ENCODE measurements around the gene TXNRD3.
"Not testable (repeated sequence)": the region's sequence is repeated elsewhere in the genome, so short reads cannot be mapped to it uniquely, and the experiment has no call there.

TXNRD3 gene

DNA sequence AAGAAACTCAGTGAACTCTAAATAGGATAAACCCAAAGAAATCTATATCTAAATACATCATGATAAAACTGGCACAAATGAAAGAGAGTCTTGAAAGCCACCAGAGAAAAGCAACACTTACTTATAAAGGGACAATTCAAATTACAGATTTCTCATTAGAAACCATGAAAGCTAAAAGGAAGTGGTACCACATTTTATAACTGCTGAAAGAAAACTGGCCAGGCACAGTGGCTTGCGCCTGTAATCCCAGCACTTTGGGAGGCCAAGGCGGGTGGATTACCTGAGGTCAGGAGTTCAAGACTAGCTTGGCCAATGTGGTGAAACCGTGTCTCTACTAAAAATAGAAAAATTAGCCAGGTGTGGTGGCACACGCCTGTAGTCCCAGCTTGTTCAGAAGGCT lies 59.4 kb downstream of the TXNRD3 start:
- not testable (repeated sequence) for DNase-seq (ENCODE audit: low read depth in 2 of 2)

DNA sequence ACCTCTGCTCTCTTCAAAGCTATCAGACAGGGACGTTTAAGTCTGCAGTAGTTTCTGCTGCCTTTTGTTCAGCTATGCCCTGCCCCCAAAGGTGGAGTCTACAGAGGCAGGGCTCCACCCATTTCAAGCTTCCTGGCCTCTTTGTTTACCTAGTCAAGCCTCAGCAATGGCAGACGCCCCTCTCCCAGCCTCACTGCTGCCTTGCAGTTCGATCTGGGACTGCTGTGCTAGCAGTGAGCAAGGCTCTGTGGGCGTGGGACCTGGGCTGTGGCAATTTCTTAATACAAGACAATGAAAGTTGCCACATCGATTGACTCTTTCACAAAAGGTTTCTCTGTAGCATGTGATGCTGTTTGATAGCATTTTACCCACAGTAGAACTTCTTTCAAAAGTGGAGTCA lies 63.4 kb downstream of the TXNRD3 start:
- DNase-seq (ENCODE audit: low read depth in 2 of 2) = not testable (repeated sequence)

DNA sequence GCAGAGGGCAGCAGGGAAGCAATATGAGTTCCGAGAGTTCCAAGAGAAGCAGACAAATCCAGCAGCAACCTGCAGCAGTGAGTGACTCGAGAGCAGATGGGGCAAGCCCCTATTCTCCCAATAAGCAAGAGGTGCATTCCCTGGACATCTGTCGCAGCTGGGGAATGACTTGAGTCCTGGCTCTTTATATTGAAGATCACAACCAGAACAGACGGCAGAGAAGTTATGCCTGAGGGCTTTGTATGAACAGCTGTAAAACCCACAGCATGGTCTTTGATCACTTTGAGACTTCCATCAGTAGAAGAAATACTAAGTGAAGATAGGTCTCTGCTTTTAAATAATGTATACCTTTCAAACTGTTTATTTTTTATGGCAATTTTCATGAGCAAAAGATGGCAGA lies 72.6 kb downstream of the TXNRD3 start:
- DNase-seq (ENCODE audit: low read depth in 2 of 2) = no peak

DNA sequence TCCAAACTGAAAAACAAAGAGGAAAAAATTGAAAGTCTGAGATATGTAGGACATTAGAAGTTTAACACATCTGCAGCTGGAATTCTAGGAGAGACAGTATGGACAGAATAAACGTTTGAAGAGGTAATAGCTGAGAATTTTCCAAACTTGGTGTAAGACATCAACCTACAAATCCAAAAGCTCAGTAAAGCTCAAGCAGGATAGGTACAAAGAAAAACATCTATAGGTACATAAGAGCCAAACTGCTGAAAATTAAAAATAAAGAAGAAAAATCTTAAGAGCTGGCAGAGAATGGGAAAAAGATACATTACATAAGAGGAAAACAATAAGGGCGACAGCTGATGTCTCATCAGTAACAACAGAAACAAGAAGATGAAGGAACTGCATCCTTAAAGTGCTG lies 73.4 kb downstream of the TXNRD3 start:
- no peak for DNase-seq (ENCODE audit: low read depth in 2 of 2)

DNA sequence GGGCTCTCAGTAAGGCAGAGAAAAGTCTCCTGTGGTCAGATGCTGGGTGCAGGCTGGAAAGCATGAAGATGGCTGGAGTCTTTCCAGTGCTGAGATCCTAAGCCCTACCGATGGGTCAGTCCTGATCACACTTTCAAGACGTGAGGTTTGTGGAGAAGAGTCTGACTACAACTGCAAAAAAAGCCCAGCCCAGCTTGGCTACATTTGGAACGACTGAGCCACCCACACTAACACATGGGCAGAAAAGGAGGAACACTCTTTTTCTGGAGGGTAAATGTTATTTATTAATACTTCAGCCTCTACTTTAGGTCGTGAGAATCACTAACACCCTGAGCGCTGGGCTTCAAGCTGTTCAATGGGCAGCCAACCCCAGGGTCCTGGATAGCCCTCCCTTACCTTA lies 74.2 kb downstream of the TXNRD3 start:
- DNase-seq (ENCODE audit: low read depth in 2 of 2) = no peak

DNA sequence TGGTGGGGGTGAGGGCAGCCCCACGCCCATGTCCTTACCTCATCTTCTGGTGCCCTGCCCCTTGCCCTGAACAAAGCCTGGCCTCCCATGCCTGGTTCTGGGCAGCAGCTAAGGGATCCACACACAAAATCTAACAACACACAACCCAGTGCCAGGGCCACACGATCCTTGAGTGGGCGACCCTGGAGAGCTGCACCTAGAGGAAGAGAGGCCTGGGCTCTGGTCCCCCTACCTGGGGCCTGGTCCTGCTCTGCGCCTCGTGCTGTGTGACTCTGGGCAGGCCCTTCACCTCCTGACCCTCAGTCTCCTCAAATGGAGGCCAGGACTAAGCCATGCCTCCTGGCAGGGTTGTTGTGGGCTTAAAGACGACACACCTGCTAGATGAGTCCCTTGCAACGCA lies 76.2 kb downstream of the TXNRD3 start:
- DNase-seq (ENCODE audit: low read depth in 2 of 2) = no peak

DNA sequence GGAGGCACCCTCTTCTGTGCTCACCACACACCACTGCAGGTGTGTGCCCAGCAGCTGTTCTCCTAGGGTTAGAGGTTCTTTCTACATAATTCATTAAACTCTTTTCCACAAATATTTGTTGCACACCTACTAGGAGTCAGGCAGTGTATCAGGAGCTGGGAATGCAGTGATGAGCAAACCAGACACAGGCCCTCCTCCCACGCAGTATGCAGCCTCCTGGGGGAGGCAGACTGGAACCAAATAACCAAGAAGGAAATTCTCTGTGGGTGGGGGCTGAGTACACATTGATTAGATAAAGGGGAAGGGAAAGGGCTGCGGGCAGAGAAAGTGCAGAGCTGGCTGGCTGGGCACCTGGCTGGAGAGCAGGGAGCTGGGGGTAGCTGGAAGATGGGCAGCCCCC lies 77.7 kb downstream of the TXNRD3 start:
- DNase-seq (ENCODE audit: low read depth in 2 of 2) = no peak

DNA sequence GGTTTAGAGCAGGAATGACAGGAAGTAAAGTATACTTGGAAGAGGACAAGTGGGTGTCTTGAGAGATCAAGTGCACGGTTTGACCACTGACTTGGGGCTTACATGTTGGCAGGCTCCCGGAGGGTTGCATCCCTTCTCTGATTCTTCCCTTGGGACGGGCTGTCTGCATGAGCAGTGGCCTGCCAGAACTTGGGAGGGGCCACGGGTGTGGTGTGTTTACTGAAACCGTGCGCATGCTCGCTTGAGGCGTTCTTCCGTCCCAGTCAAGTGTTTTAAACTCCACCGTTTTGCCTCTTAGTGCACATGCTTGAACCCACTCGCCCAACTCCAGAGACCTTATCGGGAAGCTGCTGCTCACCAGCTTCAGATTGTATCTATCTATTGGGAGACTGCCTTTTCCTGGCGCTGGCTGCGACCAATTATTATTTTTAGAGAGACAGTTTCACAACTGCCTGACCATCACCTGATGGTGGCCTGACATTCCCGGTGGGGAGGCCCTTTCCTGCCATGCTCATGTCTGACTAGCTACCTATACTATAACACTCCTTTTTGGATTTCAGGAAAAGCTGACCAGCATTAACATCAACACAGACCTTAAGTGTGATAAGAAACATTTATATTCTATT lies 81.3 kb downstream of the TXNRD3 start:
- no peak for DNase-seq (ENCODE audit: low read depth in 2 of 2)

DNA sequence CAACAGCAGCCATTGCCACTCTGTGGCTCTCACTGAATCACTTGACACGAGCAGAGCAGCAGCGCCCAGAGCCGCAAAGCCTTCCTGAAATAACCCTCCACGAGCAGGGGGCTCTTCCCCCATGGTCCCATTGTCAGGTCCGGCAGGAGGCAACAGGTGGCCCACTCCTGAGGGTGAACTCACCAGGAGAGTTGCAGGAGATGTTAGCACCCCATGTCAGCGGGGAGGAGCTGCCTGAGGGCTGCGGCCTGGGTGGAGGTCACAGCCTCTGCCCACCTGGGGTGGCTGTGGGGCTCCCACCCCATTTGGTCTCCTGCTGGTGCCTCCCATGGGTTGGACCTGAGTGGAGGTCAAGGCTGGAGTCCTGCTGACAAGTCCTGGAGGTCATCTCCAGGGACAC lies 83.8 kb downstream of the TXNRD3 start:
- no peak for DNase-seq (ENCODE audit: low read depth in 2 of 2)

DNA sequence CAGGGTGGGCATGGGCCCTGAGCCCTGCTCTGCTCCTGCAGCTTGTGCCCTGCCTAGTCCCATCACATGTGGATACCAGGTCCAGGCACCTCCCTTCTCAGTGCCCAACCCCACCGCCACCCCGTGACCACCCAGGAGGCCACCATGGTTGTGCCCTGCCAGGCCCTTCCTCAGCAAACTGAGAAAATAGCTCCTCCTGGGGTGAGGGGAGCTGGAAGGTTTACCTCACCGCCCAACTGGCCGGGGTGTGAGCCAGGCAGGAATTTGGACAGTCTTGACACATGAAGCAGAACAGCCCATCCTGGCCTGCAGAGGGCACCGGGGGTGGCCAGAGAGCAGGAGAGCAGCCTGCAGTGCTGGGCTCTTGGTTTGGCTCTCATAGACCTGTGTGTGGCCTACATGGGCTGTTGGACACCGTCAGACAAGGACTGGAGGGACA lies 84.8 kb downstream of the TXNRD3 start:
- no peak for DNase-seq (ENCODE audit: low read depth in 2 of 2)

DNA sequence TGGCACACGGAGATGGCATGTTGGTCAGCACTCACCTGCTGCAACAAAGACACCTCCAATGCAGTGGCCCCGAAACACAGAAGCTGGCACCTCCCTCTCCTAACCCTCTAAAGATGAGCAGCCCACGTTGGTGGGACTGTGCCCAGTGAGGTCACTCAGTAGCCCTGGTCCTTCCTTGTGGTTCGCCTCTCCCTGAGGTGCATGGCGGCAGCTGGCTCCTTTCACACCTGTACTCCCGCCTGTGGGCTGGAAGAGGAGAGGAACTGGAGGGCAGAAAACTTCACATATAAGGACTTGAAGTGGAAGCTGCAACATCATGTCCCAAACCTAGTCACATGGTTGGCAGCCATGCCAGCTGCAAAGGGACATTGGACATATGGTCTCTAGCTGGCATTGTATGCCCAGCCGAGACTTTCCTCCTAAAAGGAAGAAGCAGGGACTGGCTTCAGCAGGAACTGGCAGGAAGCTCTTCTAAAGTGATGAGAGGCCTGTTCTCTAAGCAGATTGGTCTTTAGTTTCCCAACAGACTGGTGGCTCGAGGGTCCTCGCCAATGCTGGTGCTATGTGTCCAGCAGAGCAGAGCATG lies 85.4 kb downstream of the TXNRD3 start:
- no peak for DNase-seq (ENCODE audit: low read depth in 2 of 2)

DNA sequence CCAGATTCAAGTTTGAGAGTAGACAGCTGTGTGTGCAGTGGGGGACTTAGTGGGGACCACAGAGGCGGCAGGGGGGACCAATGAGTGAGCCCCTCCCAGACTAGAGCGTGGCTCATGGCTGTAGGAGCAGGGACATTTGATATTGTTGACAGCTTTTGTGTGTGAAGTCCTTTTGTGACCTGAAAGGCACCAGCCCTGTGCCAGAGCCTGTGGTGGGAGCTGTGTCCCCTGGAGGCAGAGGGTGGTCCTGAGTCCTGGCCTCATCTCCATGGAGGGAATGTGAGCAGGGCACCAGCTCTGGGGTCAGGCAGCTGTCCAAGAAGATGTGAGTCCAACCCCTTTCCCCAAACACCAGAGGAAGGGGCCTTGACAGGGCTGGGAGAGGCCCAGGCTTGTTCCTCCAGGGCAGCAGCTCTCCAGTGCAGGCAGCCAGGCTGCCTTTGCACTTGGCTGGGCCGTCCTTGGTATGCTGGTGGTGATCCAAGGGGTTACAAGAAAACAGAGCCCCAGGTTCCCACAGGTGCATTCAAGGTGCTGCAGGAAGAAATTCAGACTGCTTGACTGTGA lies 86.1 kb downstream of the TXNRD3 start:
- DNase-seq (ENCODE audit: low read depth in 2 of 2) = no peak

DNA sequence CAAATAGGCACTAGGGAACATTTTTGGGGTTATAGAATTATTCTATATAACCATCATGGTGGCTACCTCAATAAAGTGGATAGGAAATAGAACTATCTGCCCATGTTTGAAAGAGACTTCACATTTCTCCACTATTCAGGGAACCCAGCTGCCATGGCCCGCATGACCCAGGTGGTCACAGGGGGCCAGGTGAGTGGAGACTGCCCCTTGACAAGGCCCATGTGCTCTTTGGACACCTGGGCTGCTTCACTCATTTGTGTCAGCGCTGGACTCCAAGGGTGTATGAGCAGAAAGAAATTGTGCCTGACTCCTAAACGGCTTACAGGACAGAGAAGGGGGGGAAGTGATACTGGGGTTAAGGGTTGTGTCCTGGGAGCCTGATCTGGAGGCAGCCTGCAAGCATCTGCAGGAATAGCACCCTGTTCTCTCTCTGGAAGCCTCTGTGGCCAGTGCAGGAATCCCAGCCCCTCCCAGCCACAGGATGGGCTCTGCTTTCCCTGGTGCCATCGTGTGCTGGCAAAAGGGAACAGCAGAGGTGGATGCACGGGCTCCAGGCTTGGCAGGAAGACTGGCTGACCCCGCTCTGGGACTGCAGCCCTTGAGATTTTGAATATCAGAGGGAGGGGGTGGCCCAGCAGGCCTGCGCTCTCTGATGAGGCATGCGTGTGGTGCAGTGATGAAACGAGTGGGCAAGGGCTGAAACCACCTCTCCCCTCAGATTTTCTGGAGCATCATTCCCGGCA lies 87.1 kb downstream of the TXNRD3 start:
- DNase-seq (ENCODE audit: low read depth in 2 of 2) = no peak

DNA sequence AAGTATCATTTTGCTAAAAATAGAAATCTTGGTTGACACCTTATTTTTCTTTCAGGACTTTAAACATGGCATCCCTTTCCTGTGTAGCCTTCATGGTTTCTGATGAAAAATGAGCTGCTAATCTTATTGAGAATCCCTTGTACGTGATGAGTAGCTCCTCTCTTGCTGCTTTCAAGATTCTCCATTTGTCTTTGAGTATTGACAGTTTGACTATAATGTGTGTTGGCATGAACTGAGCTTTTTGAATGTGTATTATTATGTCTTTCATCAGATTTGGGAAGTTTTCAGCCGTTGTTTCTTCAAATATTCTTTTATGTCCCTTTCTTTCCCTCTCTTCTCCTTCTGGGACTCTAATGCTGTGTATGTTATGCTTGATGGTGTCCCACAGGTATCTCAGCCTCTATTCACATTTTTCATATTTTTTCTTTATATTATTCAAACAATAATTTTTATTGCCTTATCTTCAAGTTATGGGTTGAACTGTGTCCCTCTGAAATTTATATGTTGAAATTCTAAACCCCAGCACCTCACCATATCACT lies 92.1 kb downstream of the TXNRD3 start:
- DNase-seq (ENCODE audit: low read depth in 2 of 2) = no peak

DNA sequence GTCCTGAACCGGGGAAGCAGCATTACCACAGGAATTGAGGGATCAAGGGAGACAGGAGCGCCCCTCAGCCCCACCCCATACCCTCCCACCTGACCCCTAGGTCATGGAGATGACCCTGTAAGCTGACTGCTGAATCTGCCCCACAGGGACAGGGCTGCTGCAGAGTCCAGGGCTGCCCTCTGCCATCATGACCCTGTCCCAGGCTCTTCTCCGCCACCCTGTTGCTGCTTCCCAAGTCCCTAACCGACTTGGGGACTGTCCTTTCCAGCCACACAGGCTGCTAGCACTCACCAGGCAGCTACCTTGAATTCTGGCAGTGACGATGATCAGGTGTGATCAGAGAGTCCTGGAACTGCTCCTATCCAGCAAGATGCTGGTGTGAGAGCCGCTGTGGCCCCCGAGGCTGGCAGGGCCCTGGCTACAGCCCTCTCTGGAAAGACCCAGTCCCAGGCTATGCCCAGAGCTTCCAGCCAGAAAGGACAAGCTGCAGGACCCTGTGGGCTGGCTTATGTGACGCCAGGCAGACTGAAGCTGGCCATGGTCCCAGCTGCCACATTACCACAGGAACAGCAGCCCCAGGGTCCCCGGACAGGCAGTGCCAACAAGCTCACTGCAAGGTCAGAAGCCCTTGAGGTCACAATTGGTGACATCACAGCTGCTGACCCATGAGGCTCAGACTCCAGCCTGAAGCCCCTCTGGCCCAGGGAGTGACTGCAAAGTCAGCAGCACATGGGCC lies 96.4 kb downstream of the TXNRD3 start, which contains the start of gene C3orf22:
C3orf22 (minus strand) TSS at position 597 of the 736 bp plus-strand sequence. CDS start 5,542 bp downstream, outside the sequence.
- DNase-seq (ENCODE audit: low read depth in 2 of 2) = no peak

DNA sequence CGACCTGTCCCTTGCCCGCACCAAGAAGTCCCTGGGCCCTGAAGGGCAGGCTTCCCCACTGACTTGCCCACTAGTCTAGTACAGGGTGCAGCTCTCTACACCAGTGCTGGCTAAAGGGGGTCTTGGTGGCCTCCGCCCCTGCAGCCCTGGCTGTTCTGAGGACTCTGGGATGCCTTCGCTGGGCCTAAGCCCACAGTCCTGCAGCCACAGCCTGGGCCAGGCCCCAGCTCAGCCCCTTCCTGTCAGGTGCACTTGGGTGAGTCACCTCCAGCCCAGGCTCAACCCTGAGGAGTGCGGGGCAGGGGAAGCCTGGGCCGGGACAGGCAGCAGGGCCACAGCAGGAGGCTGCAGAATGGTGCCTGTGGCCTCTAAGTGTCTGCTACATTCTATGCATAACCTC lies 97.2 kb downstream of the TXNRD3 start:
- no peak for DNase-seq (ENCODE audit: low read depth in 2 of 2)

DNA sequence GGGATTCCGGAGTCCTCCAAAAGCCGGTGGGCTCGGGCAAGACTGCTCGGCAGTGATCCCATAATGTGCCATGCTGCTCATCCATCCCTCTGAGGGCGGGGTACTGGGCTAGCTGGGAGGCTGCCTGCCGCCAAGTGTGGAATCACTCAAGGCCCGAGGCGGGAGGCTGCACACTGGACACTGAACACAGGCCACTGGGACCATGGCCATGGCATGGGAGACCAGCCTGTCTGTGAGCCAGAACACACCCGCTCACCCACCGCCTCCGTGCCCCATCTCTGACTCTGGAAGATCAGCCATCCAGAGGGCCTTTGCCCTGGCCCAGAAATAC lies 97.5 kb downstream of the TXNRD3 start:
- no peak for DNase-seq (ENCODE audit: low read depth in 2 of 2)

All from stimulated activated CD4-positive, alpha-beta T cell treated with anti-CD3 and anti-CD28 coated beads, Interleukin-4, amount 100 ng/mL, for 48 hours (primary cell).